A673 (cell line): ENCODE results near the gene TOMT.

Experiments used
- EZH2 ChIP-seq: fragments of 200-600 bp; sonication (generic); IDR thresholded peaks from 2 replicates; pipeline ENCODE4 v1.6.1; 2017; ENCODE audit warnings: borderline replicate concordance, low read depth, mild to moderate bottlenecking, mixed read lengths, antibody characterized with exemption, low read length; ENCODE audit not compliant: poor library complexity, severe bottlenecking
- TF ChIP-seq, protein P1 (sequence below): fragments of 300-800, 200-600 bp; sonication (generic); conservative IDR thresholded peaks from 2 replicates; pipeline ENCODE4 v1.5.1; 2017; ENCODE audit warnings: low read depth, mild to moderate bottlenecking, antibody characterized with exemption, low read length, moderate library complexity, mixed read lengths

DNA sequence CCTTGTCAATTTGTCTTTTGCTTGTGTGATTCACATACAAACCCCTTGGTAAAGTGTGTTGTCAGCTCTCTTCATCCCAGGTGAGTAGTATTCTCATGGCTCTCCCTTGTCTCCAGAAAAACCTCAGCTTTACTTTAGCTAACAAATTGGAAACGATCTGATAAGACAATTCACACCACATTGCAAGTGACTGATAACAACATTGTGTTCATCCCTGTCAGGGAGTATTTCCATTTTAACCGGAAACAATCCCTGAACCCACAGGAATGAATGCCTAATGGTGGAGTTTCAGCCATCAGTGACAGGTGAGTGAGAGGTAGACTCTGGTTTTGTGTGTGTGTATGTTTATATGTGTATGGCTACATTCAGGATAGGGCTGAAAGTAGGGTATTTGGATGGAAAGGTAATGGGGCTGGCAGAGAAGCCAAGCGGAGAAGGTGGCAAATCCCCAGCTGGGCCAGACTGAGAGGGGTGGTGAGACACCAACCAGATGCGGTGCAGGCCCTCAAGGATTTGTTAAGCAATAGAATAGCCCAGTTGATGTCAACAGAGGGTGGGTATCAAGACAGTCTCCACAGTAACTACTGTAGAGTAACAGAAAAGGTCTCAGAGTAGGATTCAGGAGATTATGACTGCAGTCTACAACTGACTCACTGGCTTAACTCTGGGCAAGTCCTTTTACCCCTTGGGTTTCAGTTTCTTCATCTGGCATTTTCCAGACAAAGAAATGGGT lies 17.5 kb upstream of the TOMT start:
- no peak for TF ChIP-seq EZH2
- TF ChIP-seq, protein P1, sequence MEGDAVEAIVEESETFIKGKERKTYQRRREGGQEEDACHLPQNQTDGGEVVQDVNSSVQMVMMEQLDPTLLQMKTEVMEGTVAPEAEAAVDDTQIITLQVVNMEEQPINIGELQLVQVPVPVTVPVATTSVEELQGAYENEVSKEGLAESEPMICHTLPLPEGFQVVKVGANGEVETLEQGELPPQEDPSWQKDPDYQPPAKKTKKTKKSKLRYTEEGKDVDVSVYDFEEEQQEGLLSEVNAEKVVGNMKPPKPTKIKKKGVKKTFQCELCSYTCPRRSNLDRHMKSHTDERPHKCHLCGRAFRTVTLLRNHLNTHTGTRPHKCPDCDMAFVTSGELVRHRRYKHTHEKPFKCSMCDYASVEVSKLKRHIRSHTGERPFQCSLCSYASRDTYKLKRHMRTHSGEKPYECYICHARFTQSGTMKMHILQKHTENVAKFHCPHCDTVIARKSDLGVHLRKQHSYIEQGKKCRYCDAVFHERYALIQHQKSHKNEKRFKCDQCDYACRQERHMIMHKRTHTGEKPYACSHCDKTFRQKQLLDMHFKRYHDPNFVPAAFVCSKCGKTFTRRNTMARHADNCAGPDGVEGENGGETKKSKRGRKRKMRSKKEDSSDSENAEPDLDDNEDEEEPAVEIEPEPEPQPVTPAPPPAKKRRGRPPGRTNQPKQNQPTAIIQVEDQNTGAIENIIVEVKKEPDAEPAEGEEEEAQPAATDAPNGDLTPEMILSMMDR = no peak
